Trophoblast cell (in vitro differentiated cells and primary cell): Measurements from ENCODE around the gene BUB1.
A peak's percentile ranks its signal among the peaks of the same experiment; 100 is the strongest.

Experiments
- DNase-seq, 2 donors: peaks; one replicate each; pipeline ENCODE4 v3.0.0-alpha.2; 2016
- H2AFZ ChIP-seq: 2 replicates; pipeline ENCODE4 v1.6.1; 2013; ENCODE audit warnings: low read length, moderate library complexity, mild to moderate bottlenecking; ENCODE audit not compliant: insufficient read depth, poor library complexity
- H2AK5ac ChIP-seq: 2 replicates; pipeline ENCODE4 v1.6.1; 2013; ENCODE audit warnings: mild to moderate bottlenecking, low read length
- H2BK120ac ChIP-seq: 2 replicates; pipeline ENCODE4 v1.6.1; 2013; ENCODE audit warnings: low read length, mild to moderate bottlenecking, moderate library complexity; ENCODE audit not compliant: insufficient read depth, poor library complexity
- H2BK12ac ChIP-seq: 2 replicates; pipeline ENCODE4 v1.6.1; 2013; ENCODE audit warnings: mild to moderate bottlenecking, low read length, moderate library complexity
- H2BK5ac ChIP-seq: 2 replicates; pipeline ENCODE4 v1.6.1; 2013; ENCODE audit warnings: low read length, low read depth, moderate library complexity, mild to moderate bottlenecking; ENCODE audit not compliant: poor library complexity
- H3K14ac ChIP-seq: 2 replicates; pipeline ENCODE4 v1.6.1; 2013; ENCODE audit warnings: mild to moderate bottlenecking, low read length
- H3K18ac ChIP-seq: 2 replicates; pipeline ENCODE4 v1.6.1; 2013; ENCODE audit warnings: mild to moderate bottlenecking, low read length
- H3K23ac ChIP-seq: 2 replicates; pipeline ENCODE4 v1.6.1; 2013; ENCODE audit warnings: low read length
- H3K27ac ChIP-seq: 2 replicates; pipeline ENCODE4 v1.5.1; 2013; ENCODE audit warnings: low read depth, mild to moderate bottlenecking, inconsistent platforms, low read length, moderate library complexity
- H3K27me3 ChIP-seq: 2 replicates; pipeline ENCODE4 v1.6.1; 2013; ENCODE audit warnings: inconsistent platforms, mild to moderate bottlenecking, low read length, moderate library complexity; ENCODE audit not compliant: insufficient read depth
- H3K36me3 ChIP-seq, 2 experiments: 1 replicate in 1 of 2; 2 replicates in 1 of 2; pipeline ENCODE4 v1.6.1; 2013; ENCODE audit warnings: low read length in 2 of 2, mild to moderate bottlenecking in 2 of 2, moderate library complexity in 1 of 2; ENCODE audit not compliant: insufficient read depth in 2 of 2, control insufficient read depth in 1 of 2
- H3K4ac ChIP-seq: 2 replicates; pipeline ENCODE4 v1.6.1; 2013; ENCODE audit warnings: low read depth, mild to moderate bottlenecking, low read length, moderate library complexity
- H3K4me1 ChIP-seq, 2 experiments: 1 replicate in 1 of 2; 2 replicates in 1 of 2; pipeline ENCODE4 v1.6.1; 2013; ENCODE audit warnings: low read length in 2 of 2, mild to moderate bottlenecking in 2 of 2, moderate library complexity in 1 of 2; ENCODE audit not compliant: insufficient read depth in 2 of 2, control insufficient read depth in 1 of 2
- H3K4me2 ChIP-seq: 2 replicates; pipeline ENCODE4 v1.6.1; 2013; ENCODE audit warnings: inconsistent platforms, mild to moderate bottlenecking, low read length, moderate library complexity
- H3K4me3 ChIP-seq: 2 replicates; pipeline ENCODE4 v1.5.1; 2013; ENCODE audit warnings: mild to moderate bottlenecking, low read depth, low read length, inconsistent platforms
- H3K79me1 ChIP-seq: one replicate; pipeline ENCODE4 v1.6.1; 2013; ENCODE audit warnings: low read length
- H3K79me2 ChIP-seq: 2 replicates; pipeline ENCODE4 v1.6.1; 2013; ENCODE audit warnings: low read length, mild to moderate bottlenecking; ENCODE audit not compliant: control insufficient read depth, insufficient read depth, poor library complexity
- H3K9ac ChIP-seq: 2 replicates; pipeline ENCODE4 v1.6.1; 2013; ENCODE audit warnings: mild to moderate bottlenecking, low read length
- H3K9me3 ChIP-seq: 2 replicates; pipeline ENCODE4 v1.6.1; 2013; ENCODE audit warnings: low read depth, mild to moderate bottlenecking, control low read depth, inconsistent platforms, low read length; ENCODE audit not compliant: insufficient read depth
- H4K12ac ChIP-seq: 2 replicates; pipeline ENCODE4 v1.6.1; 2013; ENCODE audit warnings: low read depth, mild to moderate bottlenecking, low read length, moderate library complexity
- H4K8ac ChIP-seq: 2 replicates; pipeline ENCODE4 v1.6.1; 2013; ENCODE audit warnings: low read depth, mild to moderate bottlenecking, low read length, moderate library complexity
- H4K91ac ChIP-seq: one replicate; pipeline ENCODE4 v1.6.1; 2013; ENCODE audit warnings: low read depth, mild to moderate bottlenecking, low read length, moderate library complexity
- WGBS: extraction: QIAGEN DNeasy Blood & Tissue Kit; methylation state at CpG from one replicate; pipeline ENCODE4 v1.1.7; 2013; ENCODE audit warnings: missing lambda C conversion rate; ENCODE audit not compliant: insufficient read length, insufficient coverage; ENCODE audit errors: extremely low coverage; 5-methylcytosine and 5-hydroxymethylcytosine counted together

BUB1 gene

GRCh38 chr2:110680709-110681108 is 2.8 kb upstream of the BUB1 start:
- H3K9ac ChIP-seq: no peak overlapping the region
- H3K36me3 ChIP-seq: no peaks in the 10 kb centered on the region
- peaks cover 2% of the 10 kb centered on the region for H3K79me2 ChIP-seq
- peaks cover 2% of the 10 kb centered on the region for H3K27me3 ChIP-seq
- H2AFZ ChIP-seq: no peak overlapping the region
- H2BK12ac ChIP-seq: no peak overlapping the region
- no peak overlapping the region for H3K23ac ChIP-seq
- H3K14ac ChIP-seq: no peak overlapping the region
- H3K4me1 ChIP-seq: peaks cover 1 to 3% of the 10 kb centered on the region in 2 experiments
- H3K18ac ChIP-seq: no peak overlapping the region
- H3K9me3 ChIP-seq: peaks cover 2% of the 10 kb centered on the region
- WGBS: no CpG with 5 or more reads among the region's 7 CpGs
- H3K79me1 ChIP-seq: peaks cover 3% of the 10 kb centered on the region
- no peak overlapping the region for H3K27ac ChIP-seq
- no peak overlapping the region for H4K91ac ChIP-seq
- no peak overlapping the region for H3K4ac ChIP-seq
- H2AK5ac ChIP-seq: no peak overlapping the region
- H3K4me3 ChIP-seq: no peak overlapping the region
- H2BK5ac ChIP-seq: no peak overlapping the region
- no peak overlapping the region for H2BK120ac ChIP-seq
- no peak overlapping the region for H4K12ac ChIP-seq
- no peak overlapping the region for H3K4me2 ChIP-seq
- no peak overlapping the region for H4K8ac ChIP-seq
- no peak for DNase-seq

DNA sequence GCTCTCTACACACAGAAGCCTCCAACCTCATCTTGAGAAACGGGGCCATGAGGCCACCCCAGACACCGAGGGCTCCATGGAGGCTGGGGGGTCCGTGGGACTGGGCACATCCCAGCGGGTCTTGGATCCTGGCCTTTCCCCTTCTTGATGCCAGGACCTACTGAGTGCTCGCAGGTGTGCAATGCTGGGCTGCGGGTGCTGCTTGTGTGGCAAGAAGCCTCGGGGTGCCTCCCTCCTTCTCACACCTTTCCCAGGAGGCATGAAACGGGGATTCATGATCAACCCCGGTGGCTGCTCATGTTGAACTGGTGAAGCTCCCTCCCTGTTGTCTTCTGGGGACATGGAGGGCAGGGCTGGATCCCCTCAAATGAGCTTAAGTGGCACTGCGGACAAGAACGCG is 2.0 kb upstream of the BUB1 start:
- no peak overlapping the region for H2BK120ac ChIP-seq

GRCh38 chr2:110679337-110679707 is 1.5 kb upstream of the BUB1 start:
- Histone ChIP-seq H2AFZ (no peak overlapping the region), H3K23ac (no peak overlapping the region), H3K18ac (no peak overlapping the region), H3K9ac (no peak overlapping the region), H3K27me3 (peaks cover 2% of the 10 kb centered on the region), H3K9me3 (peaks cover 2% of the 10 kb centered on the region), H2BK5ac (no peak overlapping the region), H2BK120ac (no peak overlapping the region), H4K12ac (no peak overlapping the region), H3K4me1 (peaks cover 1 to 5% of the 10 kb centered on the region in 2 experiments), H3K14ac (no peak overlapping the region), H3K79me2 (peaks cover 3% of the 10 kb centered on the region), H2BK12ac (no peak overlapping the region), H3K27ac (no peak overlapping the region), H3K4ac (no peak overlapping the region), H3K36me3 (no peaks in the 10 kb centered on the region), H2AK5ac (no peak overlapping the region), H3K4me2 (no peak overlapping the region), H4K8ac (no peak overlapping the region), H3K79me1 (peaks cover 3% of the 10 kb centered on the region), H4K91ac (no peak overlapping the region), H3K4me3 (no peak overlapping the region)
- WGBS: no CpG with 5 or more reads among the region's 9 CpGs
- no peak for DNase-seq

More for the DNA sequence above, 2.0 kb upstream of the BUB1 start:
- Histone ChIP-seq H4K8ac (no peak overlapping the region), H3K4me1 (peaks cover 1 to 5% of the 10 kb centered on the region in 2 experiments), H3K4me3 (no peak overlapping the region), H2AK5ac (no peak overlapping the region), H3K27ac (no peak overlapping the region), H3K9ac (no peak overlapping the region), H2AFZ (no peak overlapping the region), H2BK5ac (no peak overlapping the region), H3K18ac (no peak overlapping the region), H4K91ac (no peak overlapping the region), H3K79me2 (peaks cover 3% of the 10 kb centered on the region), H3K79me1 (peaks cover 3% of the 10 kb centered on the region), H3K4me2 (no peak overlapping the region), H3K4ac (no peak overlapping the region), H4K12ac (no peak overlapping the region), H3K27me3 (peaks cover 2% of the 10 kb centered on the region), H3K23ac (no peak overlapping the region), H3K36me3 (no peaks in the 10 kb centered on the region), H3K14ac (no peak overlapping the region), H3K9me3 (peaks cover 2% of the 10 kb centered on the region), H2BK12ac (no peak overlapping the region)
- DNase-seq: no peak
- no CpG with 5 or more reads among the region's 12 CpGs for WGBS

DNA sequence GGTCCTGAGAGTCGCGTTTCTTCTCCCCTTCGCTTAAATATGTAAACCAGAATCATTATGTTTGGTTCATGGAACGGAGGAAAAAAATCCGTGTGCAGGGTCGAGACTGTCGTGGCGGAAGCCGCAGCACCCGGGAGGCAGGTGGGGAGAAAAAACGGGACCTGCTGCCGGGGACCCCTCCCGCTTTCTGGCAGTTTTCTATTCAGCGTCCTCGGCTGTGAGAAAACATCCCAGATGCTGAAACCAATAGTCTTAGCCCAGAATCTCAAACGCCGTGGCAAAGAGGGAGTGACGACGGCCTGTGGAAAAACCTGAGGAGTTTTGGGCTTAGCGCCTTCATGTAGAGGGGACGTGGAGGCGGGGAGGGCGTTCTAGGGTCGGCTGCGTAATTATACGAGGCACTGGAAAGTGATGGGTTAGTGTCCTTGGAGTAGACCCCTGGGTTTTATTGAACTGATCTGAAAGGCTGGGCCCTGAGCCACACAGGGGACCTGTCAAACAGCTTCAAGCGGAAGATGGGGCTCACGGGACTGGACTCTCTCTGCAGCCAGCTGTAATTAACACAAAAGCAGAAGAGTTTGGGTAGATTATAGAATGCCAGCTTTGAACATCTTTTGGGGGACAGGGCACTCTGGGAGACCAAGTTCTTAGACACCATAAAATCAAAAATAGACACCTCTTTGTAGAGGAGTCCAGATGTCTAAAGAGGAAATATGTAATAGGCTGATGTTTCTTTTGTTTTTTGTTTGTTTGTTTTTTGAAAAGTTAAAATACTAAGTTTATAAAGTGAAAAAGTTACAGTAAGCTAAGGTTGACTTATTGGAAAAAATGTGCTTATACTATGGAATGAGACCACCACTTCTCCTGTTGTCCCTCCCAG is 834 bp upstream of the BUB1 start:
- H3K4me1 ChIP-seq: peaks cover 1 to 5% of the 10 kb centered on the region in 2 experiments
- no peak overlapping the region for H3K14ac ChIP-seq
- no peak overlapping the region for H4K91ac ChIP-seq
- DNase-seq: peak in 1 of 2 donors; percentile 13
- peak overlapping the region; percentile 74 for H3K4me3 ChIP-seq
- no peak overlapping the region for H3K27ac ChIP-seq
- H3K79me2 ChIP-seq: peaks cover 3% of the 10 kb centered on the region
- H3K23ac ChIP-seq: no peak overlapping the region
- H2BK120ac ChIP-seq: no peak overlapping the region
- H3K4me2 ChIP-seq: peak overlapping the region; percentile 97
- no peak overlapping the region for H3K18ac ChIP-seq
- no CpG with 5 or more reads among the region's 28 CpGs for WGBS
- no peak overlapping the region for H2BK12ac ChIP-seq
- H2AK5ac ChIP-seq: no peak overlapping the region
- no peak overlapping the region for H4K12ac ChIP-seq
- H3K27me3 ChIP-seq: peaks cover 2% of the 10 kb centered on the region
- no peak overlapping the region for H3K4ac ChIP-seq
- H3K36me3 ChIP-seq: peaks cover 0 to under 1% of the 10 kb centered on the region in 2 experiments
- peaks cover 3% of the 10 kb centered on the region for H3K79me1 ChIP-seq
- H4K8ac ChIP-seq: peak overlapping the region; percentile 81
- H3K9me3 ChIP-seq: peaks cover 2% of the 10 kb centered on the region
- peak overlapping the region; percentile 8 for H2AFZ ChIP-seq
- no peak overlapping the region for H2BK5ac ChIP-seq
- peak overlapping the region; percentile 59 for H3K9ac ChIP-seq
